Fibroblast of villous mesenchyme (primary cell): ENCODE data around the gene KLK1. TPM values are rescaled to one million over a fixed set of nuclear protein-coding genes. Genes with fewer than 3 reads are reported as not detected.
A peak's percentile ranks its signal among the peaks of the same experiment; 100 is the strongest.

Experiments
- DNase-seq: peaks from one replicate; pipeline ENCODE4 v3.0.0-alpha.2; 2010; ENCODE audit warnings: low read depth
- H3K4me3 ChIP-seq: 2 replicates; pipeline ENCODE4 v1.5.1; 2011; ENCODE audit warnings: low read depth, mild to moderate bottlenecking, low read length
- total RNA-seq: library from RNA; depleted of rRNA; stranded (reverse); fragments of >200 nt; gene quantifications from 2 replicates; pipeline ENCODE4 v1.2.3, GENCODE V29; 2012
- TF ChIP-seq, protein P1 (sequence below): IDR thresholded peaks from 2 replicates; pipeline ENCODE4 v1.5.1; 2012; ENCODE audit warnings: low read depth, mild to moderate bottlenecking, low read length; ENCODE audit not compliant: insufficient read depth

Gene KLK1
- total RNA-seq, 1 donor: not detected

DNA sequence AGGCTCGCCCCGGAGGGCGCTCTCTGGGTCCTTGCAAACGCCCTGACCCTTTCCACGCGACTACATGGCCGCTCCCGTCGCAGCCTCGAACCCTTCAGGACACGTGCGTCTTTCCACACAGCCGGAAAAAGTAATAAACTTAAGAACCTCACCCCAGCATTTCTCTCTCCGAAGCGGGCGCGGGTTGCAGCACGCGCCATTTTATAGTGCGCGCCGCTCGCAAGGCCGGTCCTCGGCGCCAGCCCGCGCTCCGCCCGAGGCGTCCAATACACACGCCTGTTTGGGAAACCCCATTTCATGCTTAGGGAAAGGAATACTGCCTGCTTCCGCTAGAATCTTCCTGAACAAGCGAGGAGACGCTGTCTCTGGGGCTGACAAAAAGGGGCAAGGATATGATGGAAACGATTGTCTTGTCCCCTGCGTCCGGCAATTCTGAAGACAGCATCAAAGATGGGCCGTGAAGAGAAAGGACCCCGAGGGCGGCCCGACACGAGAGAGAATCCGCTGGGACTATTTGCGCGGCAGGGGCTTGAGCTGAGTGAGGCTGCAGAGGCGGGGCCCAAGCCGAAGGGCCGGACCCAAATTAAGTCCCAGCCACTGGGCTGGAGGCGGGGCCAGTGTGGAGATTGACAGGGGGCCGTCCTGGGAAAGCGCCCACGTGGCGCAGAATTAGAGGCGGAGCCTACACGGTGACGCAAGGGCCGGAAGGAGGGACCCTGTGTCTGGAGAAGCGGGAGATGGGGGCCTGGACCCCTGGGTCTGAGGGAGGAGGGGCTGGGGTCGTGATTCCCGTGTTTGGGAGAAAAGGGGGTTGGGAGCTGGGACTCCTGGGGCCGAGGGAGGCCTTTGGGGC is 18.9 kb downstream of the KLK1 start:
- TF ChIP-seq, protein P1, sequence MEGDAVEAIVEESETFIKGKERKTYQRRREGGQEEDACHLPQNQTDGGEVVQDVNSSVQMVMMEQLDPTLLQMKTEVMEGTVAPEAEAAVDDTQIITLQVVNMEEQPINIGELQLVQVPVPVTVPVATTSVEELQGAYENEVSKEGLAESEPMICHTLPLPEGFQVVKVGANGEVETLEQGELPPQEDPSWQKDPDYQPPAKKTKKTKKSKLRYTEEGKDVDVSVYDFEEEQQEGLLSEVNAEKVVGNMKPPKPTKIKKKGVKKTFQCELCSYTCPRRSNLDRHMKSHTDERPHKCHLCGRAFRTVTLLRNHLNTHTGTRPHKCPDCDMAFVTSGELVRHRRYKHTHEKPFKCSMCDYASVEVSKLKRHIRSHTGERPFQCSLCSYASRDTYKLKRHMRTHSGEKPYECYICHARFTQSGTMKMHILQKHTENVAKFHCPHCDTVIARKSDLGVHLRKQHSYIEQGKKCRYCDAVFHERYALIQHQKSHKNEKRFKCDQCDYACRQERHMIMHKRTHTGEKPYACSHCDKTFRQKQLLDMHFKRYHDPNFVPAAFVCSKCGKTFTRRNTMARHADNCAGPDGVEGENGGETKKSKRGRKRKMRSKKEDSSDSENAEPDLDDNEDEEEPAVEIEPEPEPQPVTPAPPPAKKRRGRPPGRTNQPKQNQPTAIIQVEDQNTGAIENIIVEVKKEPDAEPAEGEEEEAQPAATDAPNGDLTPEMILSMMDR: no peak
- H3K4me3 ChIP-seq: peak overlapping the region; percentile 99
- peak; percentile 99 for DNase-seq

DNA sequence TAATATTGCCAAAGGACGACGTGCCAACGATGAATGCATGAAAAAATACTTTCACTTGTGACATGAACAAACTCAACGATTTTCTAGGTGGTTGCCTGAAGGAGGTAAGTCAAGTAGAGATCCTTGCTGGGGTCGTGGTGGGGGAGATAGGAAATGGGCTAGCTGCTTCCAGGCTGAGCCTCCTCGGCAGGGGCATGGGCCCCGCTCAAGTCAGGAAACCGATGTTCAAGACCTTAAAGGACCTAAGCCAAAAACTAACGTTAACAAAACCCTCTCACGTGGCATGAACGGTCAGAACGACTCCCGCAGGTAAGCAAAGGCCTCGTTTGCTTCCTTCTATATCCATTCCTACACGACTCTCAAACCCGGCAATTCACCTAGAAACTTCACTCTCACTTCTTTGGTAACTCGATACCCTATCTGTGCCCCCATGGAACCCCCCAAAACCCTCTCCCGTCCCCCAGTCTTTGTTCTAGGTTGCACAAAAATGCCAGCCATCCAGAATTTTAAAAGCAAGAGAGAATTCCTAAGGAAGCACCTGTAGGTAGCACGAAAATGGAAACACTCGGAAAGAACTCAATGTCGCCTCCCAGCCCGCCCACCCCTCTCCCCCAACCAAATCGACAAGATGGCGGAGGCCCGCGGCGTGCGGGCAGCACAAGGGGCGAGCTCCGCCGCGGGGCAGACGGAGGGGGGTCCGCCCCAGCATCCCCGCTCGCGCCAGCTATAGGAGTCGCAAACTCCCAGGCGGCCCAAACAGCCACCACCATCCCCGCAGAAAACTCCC is 19.8 kb downstream of the KLK1 start:
- H3K4me3 ChIP-seq: peak overlapping the region; percentile 99
- peak; percentile 18 for DNase-seq
- TF ChIP-seq, protein P1: no peak

DNA sequence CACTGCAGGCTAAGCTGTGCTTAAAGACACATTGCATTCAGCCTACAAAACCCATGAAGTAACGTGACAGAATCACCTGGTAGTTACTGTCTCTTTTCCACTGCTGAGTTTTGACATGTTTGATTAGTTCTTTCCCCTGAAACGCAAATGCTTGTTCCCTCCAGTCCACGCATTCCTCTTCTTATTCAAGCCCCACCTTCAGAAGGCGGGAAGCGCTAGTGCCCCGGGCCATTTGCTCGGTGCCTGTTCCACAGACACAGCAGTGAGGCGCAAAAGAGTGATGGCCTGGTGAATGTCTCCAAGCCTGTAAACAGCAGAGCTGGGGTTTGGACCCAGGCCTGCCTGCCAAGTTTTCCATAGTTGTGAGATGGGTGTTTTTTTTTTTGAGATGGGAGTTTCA is 22.5 kb downstream of the KLK1 start:
- H3K4me3 ChIP-seq: no peak overlapping the region
- TF ChIP-seq, protein P1: no peak
- no peak for DNase-seq

DNA sequence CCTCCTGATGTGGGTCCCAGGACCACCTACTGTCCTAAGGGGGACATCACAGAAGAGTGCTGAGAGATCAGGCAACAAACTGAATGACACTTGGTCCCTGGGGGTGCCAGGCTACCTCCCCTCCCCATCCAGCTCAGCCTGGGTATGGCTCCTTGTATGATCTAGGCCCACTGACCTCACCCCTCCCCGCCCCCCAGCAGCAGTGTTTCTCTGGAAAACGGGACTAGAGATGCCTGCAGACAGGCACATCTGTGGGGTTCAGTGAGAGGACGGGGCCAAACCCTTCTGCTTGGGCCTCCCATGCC is 24.1 kb downstream of the KLK1 start:
- TF ChIP-seq, protein P1: no peak
- DNase-seq: no peak
- H3K4me3 ChIP-seq: no peak overlapping the region

DNA sequence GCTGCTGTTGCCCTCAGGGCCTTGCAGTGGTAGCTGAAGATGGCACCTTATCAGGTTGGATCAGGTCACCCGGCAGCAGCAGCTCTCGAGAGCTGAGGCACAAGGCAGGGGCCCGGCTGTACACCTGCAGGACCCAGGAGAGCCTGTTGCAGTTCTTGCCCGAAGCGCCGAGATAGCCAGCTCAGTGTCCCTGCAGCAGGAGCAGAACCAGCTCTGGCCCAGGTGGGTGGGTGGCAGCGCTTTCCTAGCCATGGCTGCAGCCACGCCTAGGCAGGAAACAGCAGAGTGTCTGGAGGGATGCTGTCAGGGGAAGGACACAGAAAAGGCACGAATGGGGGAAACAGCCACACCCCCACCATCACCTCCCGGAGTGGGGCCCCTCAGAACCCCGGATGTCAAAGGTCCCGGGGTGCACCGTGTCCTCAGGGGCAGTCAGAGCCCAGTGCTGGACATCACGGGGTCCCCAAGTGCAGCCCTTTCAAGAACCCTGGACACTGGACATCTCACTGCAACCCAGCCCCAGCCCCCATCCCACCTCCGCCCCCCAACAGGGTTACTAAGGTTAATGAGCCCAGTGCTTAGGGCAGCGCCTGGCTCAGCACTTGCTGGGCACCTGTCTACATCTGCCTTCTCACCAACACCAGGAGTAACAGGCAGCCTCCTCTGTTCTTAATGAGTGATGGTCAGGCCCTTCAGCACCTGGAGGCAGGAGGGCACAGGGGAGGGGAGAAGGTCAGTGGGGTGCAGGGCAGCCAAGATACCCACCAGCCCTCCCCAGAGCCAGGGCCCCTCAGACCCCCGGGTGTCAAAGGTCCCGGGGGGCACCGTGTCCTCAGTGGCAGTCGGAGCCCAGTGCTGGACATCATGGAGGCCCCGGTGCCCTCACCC is 24.7 kb downstream of the KLK1 start:
- DNase-seq: no peak
- H3K4me3 ChIP-seq: no peak overlapping the region
- TF ChIP-seq, protein P1: no peak

DNA sequence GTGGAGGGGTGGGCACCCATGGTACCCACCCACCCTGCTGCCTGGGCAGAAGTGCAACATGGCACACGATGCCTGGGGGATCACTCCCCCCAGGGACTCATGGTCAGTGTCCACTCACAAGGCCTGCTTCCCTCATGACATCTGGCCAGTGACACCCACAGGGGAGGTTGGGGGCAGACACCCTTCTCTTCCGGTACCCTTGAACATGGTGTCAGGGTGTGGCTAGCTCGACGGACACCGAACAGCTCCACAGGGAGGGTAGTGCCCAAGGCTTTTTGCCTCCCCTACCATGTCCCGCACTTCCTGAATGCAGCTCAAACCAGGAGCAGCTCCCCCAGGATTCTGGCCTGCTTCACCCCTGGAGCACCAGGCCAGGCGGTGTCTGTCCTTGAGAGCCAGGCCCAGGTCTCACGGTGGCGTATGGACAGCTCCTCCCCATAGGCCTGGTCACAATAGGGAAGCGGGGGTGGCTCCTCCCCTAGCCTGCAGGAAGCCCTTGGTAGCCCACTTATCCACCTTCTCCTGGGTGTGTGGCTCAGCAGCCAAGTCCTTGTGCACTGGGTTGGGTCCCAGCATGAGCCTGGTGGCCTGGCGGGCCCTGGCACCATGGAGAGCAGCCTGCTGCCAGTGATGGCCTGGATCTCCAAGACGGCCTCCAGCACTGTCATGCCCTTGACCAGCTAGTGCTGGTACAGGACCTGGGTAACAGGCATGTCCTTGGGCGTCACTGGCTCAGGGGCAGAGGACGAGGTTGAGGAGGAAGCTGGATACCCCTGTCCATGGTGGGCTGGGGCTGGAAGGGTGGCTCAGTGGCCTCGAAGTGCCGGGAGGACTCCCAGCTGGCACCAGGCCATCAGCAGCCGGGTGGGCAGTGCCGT is 25.6 kb downstream of the KLK1 start:
- TF ChIP-seq, protein P1: no peak
- no peak overlapping the region for H3K4me3 ChIP-seq
- no peak for DNase-seq
